GM23248 (cell line): ENCODE results near the gene ILF3.

Source experiments
- EZH2 ChIP-seq: fragments of 200-600 bp; sonication (generic); IDR thresholded peaks from 2 replicates; pipeline ENCODE4 v1.6.1; 2018; ENCODE audit warnings: antibody characterized with exemption, mild to moderate bottlenecking; ENCODE audit not compliant: insufficient read depth, poor library complexity, severe bottlenecking
- EZH2phosphoT487 ChIP-seq: fragments of 200-600 bp; sonication (generic); IDR thresholded peaks from 2 replicates; pipeline ENCODE4 v1.6.1; 2018; ENCODE audit warnings: antibody characterized with exemption, moderate library complexity, mild to moderate bottlenecking, low read depth; ENCODE audit not compliant: insufficient read depth

- TF ChIP-seq EZH2phosphoT487, result no peak
- no peak for TF ChIP-seq EZH2
Observed at GRCh38 chr19:10717356-10718204, 63.4 kb downstream of the ILF3 start, which contains the start of gene DNM2.
